T-helper 2 cell treated with Interferon-gamma antibody and Interleukin-4, amounts not matched to agents 5 μg/mL and 100 μg/mL, for 36 hours (primary cell): ENCODE measurements around the gene SMYD3.

ENCODE experiments used
- DNase-seq: peaks from one replicate; pipeline ENCODE4 v3.0.0; 2021; ENCODE audit warnings: low spot score
- H3K27ac Mint-ChIP-seq: one replicate; pipeline ENCODE4 v1.8.0; 2021; ENCODE audit warnings: mild to moderate bottlenecking, mixed read lengths
- H3K27me3 Mint-ChIP-seq: one replicate; pipeline ENCODE4 v1.8.0; 2021; ENCODE audit warnings: low read depth, mixed read lengths
- H3K36me3 Mint-ChIP-seq: one replicate; pipeline ENCODE4 v1.8.0; 2021; ENCODE audit warnings: low read depth, mixed read lengths
- H3K4me1 Mint-ChIP-seq: one replicate; pipeline ENCODE4 v1.8.0; 2021; ENCODE audit warnings: low read depth, mixed read lengths
- H3K4me3 Mint-ChIP-seq: one replicate; pipeline ENCODE4 v1.8.0; 2022; ENCODE audit warnings: mild to moderate bottlenecking, moderate library complexity, mixed read lengths
- H3K9me3 Mint-ChIP-seq: one replicate; pipeline ENCODE4 v1.8.0; 2021; ENCODE audit warnings: mixed read lengths

Gene SMYD3

DNA sequence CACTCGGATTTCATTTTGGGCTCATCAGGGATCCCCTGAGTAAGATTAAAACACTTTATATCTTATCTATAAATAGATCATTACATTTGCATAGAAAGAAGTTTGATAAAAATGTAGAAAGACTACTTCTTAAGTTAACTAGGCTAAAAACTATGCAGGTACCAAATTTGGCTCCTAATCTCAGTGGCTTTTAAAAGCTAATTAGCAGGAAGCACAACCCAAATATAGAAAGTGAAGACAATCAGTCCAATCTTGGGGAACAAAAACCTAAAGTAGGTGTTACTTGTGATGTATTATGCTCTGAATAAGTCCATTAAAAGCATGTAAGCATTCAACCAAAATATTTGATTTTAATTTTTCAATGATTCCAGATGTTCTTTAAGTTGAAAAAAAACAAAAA, 35.4 kb downstream of the SMYD3 start:
- H3K27me3 Mint-ChIP-seq, result no peaks in the 10 kb centered on the region

GRCh38 chr1:246470585-246470984, 36.5 kb downstream of the SMYD3 start:
- Mint-ChIP-seq H3K4me3 (no peak overlapping the region), H3K4me1 (no peaks in the 10 kb centered on the region), H3K9me3 (no peaks in the 10 kb centered on the region), H3K36me3 (no peaks in the 10 kb centered on the region), H3K27me3 (no peaks in the 10 kb centered on the region), H3K27ac (no peak overlapping the region)
- no peak for DNase-seq

More for the DNA sequence above, 35.4 kb downstream of the SMYD3 start:
- Mint-ChIP-seq H3K27ac (no peak overlapping the region), H3K4me1 (no peaks in the 10 kb centered on the region), H3K4me3 (no peak overlapping the region), H3K36me3 (no peaks in the 10 kb centered on the region), H3K9me3 (no peaks in the 10 kb centered on the region)
- DNase-seq, result no peak

DNA sequence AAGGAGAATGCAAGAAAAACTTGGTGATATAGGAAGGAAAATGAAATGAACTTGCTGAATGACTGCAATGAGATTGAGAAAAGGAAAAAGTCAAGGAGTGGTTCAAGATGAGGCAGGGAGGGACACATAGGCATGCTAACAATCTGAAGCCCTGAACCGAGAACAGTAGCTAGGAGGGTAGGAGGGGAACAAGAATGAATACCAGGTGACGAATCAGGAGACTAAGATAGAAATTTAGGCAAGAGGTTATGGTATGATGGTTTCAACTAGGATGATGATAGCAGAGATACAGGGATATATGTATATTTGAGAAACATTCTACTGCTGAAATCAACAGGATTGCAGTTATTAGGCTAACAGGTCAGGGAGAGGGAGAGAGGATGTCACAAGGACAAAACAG, 44.1 kb downstream of the SMYD3 start:
- Mint-ChIP-seq H3K9me3 (no peaks in the 10 kb centered on the region), H3K4me1 (peaks cover 5% of the 10 kb centered on the region), H3K27ac (no peak overlapping the region), H3K4me3 (no peak overlapping the region), H3K36me3 (no peaks in the 10 kb centered on the region), H3K27me3 (no peaks in the 10 kb centered on the region)
- DNase-seq, result no peak

DNA sequence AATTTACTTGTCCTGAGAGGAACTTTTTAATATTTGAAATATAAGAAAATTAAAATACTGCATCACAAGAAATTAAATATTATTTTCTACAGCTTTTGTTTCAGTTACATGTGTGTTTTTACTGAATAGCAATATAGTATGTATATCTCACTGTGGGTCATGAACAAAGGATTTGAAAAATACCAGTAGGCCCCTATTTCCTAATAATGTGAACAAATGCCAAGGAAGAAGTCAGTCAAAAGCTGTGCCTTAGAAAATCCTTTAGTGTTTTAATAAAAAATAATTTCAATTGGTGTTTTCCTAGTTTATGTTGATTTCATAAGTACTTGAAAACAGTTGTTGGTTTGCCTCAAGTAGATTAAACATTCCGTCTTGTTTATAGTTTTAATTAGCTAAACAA, 46.7 kb downstream of the SMYD3 start:
- no peak overlapping the region for H3K4me3 Mint-ChIP-seq
- H3K27ac Mint-ChIP-seq, result no peak overlapping the region
- no peaks in the 10 kb centered on the region for H3K9me3 Mint-ChIP-seq

GRCh38 chr1:246459221-246459620, 47.9 kb downstream of the SMYD3 start:
- Mint-ChIP-seq H3K4me3 (no peak overlapping the region), H3K27me3 (no peaks in the 10 kb centered on the region), H3K27ac (no peak overlapping the region), H3K4me1 (peaks cover 10% of the 10 kb centered on the region), H3K36me3 (no peaks in the 10 kb centered on the region), H3K9me3 (no peaks in the 10 kb centered on the region)
- DNase-seq, result no peak

More for the DNA sequence above, 46.7 kb downstream of the SMYD3 start:
- Mint-ChIP-seq H3K36me3 (no peaks in the 10 kb centered on the region), H3K4me1 (peaks cover 10% of the 10 kb centered on the region), H3K27me3 (no peaks in the 10 kb centered on the region)
- DNase-seq, result no peak

GRCh38 chr1:246455476-246455875, 51.6 kb downstream of the SMYD3 start:
- Mint-ChIP-seq H3K27me3 (no peaks in the 10 kb centered on the region), H3K27ac (no peak overlapping the region), H3K36me3 (no peaks in the 10 kb centered on the region), H3K9me3 (no peaks in the 10 kb centered on the region), H3K4me3 (no peak overlapping the region), H3K4me1 (peaks cover 10% of the 10 kb centered on the region)
- no peak for DNase-seq

DNA sequence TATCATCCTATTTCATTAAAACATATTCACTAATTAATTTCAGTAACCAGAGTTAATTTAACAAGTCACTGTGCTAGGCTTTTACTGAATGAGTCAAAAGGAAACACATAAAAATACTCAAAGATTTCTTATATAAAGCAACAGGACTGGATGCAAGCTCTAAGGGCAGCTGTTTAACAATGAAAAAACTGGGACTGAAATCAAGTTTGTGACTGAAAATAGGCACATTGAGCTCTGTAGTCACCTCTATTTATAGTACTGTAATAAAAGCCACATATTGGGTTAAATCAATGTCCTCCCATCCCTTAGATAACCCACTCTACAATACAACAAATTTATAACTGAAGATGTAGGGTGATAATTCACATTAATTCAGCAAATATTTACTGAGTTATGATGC, 52.4 kb downstream of the SMYD3 start:
- Mint-ChIP-seq H3K27ac (no peak overlapping the region), H3K4me1 (peaks cover 7% of the 10 kb centered on the region), H3K36me3 (no peaks in the 10 kb centered on the region), H3K4me3 (no peak overlapping the region), H3K27me3 (no peaks in the 10 kb centered on the region), H3K9me3 (no peaks in the 10 kb centered on the region)
- DNase-seq, result no peak

- no peaks in the 10 kb centered on the region for H3K4me1 Mint-ChIP-seq
- no peak overlapping the region for H3K4me3 Mint-ChIP-seq
- no peaks in the 10 kb centered on the region for H3K27me3 Mint-ChIP-seq
- peaks cover 4% of the 10 kb centered on the region for H3K9me3 Mint-ChIP-seq
- no peak overlapping the region for H3K27ac Mint-ChIP-seq
- no peak for DNase-seq
- no peaks in the 10 kb centered on the region for H3K36me3 Mint-ChIP-seq
Measured at GRCh38 chr1:246450611-246451251, 56.3 kb downstream of the SMYD3 start.

- Mint-ChIP-seq H3K27ac (no peak overlapping the region), H3K9me3 (peaks cover 4% of the 10 kb centered on the region), H3K36me3 (no peaks in the 10 kb centered on the region), H3K27me3 (no peaks in the 10 kb centered on the region), H3K4me1 (no peaks in the 10 kb centered on the region), H3K4me3 (no peak overlapping the region)
- no peak for DNase-seq
Measured at GRCh38 chr1:246448373-246448772, 58.7 kb downstream of the SMYD3 start.

DNA sequence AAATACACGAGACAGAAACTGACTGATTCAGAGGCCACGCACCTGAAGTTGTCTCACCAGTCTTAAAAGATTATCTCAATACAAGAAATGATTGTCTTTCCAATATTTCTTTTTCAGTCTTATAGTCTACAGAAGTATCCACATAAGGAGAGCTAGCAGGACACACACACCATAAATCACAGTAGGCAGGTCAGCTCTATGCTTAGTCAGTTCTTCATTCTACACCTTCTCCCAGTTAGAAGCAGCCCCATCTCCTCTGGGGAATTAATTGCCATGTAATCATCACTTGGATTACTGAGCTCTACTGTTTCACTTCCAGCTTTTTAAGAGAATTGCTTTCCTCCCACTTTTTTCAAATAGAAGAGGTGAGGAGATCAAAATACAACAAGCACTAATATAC, 59.6 kb downstream of the SMYD3 start:
- no peaks in the 10 kb centered on the region for H3K4me1 Mint-ChIP-seq
- no peak overlapping the region for H3K27ac Mint-ChIP-seq
- no peak for DNase-seq
- H3K36me3 Mint-ChIP-seq, result no peaks in the 10 kb centered on the region
- H3K4me3 Mint-ChIP-seq, result no peak overlapping the region
- peaks cover 4% of the 10 kb centered on the region for H3K9me3 Mint-ChIP-seq
- no peaks in the 10 kb centered on the region for H3K27me3 Mint-ChIP-seq

- Mint-ChIP-seq H3K27ac (no peak overlapping the region), H3K27me3 (no peaks in the 10 kb centered on the region), H3K4me3 (no peak overlapping the region), H3K4me1 (no peaks in the 10 kb centered on the region), H3K36me3 (no peaks in the 10 kb centered on the region), H3K9me3 (peaks cover 4% of the 10 kb centered on the region)
- no peak for DNase-seq
Measured at GRCh38 chr1:246445503-246445902, 61.6 kb downstream of the SMYD3 start.

- Mint-ChIP-seq H3K4me1 (no peaks in the 10 kb centered on the region), H3K36me3 (no peaks in the 10 kb centered on the region), H3K4me3 (no peak overlapping the region), H3K27me3 (no peaks in the 10 kb centered on the region), H3K27ac (no peak overlapping the region), H3K9me3 (peaks cover 4% of the 10 kb centered on the region)
- DNase-seq, result no peak
Measured at GRCh38 chr1:246444617-246445016, 62.5 kb downstream of the SMYD3 start.

GRCh38 chr1:246437961-246438360, 69.1 kb downstream of the SMYD3 start:
- no peak overlapping the region for H3K27ac Mint-ChIP-seq
- no peak for DNase-seq
- H3K27me3 Mint-ChIP-seq, result no peaks in the 10 kb centered on the region
- H3K4me1 Mint-ChIP-seq, result peaks cover 5% of the 10 kb centered on the region
- H3K4me3 Mint-ChIP-seq, result no peak overlapping the region
- peaks cover 9% of the 10 kb centered on the region for H3K9me3 Mint-ChIP-seq
- peaks cover 2% of the 10 kb centered on the region for H3K36me3 Mint-ChIP-seq

- H3K9me3 Mint-ChIP-seq, result peaks cover 9% of the 10 kb centered on the region
- peaks cover 7% of the 10 kb centered on the region for H3K4me1 Mint-ChIP-seq
- H3K4me3 Mint-ChIP-seq, result no peak overlapping the region
- H3K27ac Mint-ChIP-seq, result no peak overlapping the region
- peaks cover 2% of the 10 kb centered on the region for H3K36me3 Mint-ChIP-seq
- H3K27me3 Mint-ChIP-seq, result no peaks in the 10 kb centered on the region
- DNase-seq, result no peak
Measured at GRCh38 chr1:246435421-246436041, 71.5 kb downstream of the SMYD3 start.

DNA sequence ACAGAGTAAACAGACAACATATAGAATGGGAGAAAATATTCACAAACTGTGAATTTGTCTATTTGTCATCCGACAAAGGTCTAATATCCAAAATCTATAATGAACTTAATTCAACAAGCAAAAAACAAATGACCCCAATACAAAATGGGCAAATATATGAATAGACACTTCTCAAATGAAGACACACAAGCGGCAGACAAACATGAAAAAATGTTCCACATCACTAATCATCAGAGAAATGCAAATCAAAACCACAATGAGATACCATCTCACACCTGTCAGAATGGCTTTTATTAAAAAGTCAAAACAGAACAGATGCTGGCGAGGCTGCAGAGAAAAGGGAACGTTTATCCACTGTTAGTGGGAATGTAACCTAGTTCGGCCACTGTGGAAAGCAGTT, 72.7 kb downstream of the SMYD3 start:
- H3K4me1 Mint-ChIP-seq, result peaks cover 7% of the 10 kb centered on the region
- peaks cover 13% of the 10 kb centered on the region for H3K9me3 Mint-ChIP-seq
- H3K4me3 Mint-ChIP-seq, result no peak overlapping the region
- H3K27ac Mint-ChIP-seq, result no peak overlapping the region
- H3K36me3 Mint-ChIP-seq, result peaks cover 7% of the 10 kb centered on the region
- DNase-seq, result no peak
- no peaks in the 10 kb centered on the region for H3K27me3 Mint-ChIP-seq
